Measurements from ENCODE around the gene UPK1A.

UPK1A gene

GRCh38 chr19:35693422-35693821 is 27.1 kb downstream of the UPK1A start:
- WGBS, 2 experiments (ENCODE audit: insufficient coverage in 2 of 2) = 44 to 52% methylated on average over 2 of the region's 8 CpGs
- Histone ChIP-seq H3K27ac (ENCODE audit: low read depth, low read length, severe bottlenecking) (no peak overlapping the region), H3K36me3 (ENCODE audit: control insufficient read depth, insufficient read depth, low read length) (no peaks in the 10 kb centered on the region)

GRCh38 chr19:35693835-35694599 is 27.7 kb downstream of the UPK1A start:
- no peak overlapping the region for H3K4me3 ChIP-seq (ENCODE audit: extremely low read depth, insufficient read depth, low read length, poor library complexity, severe bottlenecking)
- no peaks in the 10 kb centered on the region for H3K9me3 ChIP-seq (ENCODE audit: control insufficient read depth, low read length)
- no peaks in the 10 kb centered on the region for H3K36me3 ChIP-seq (ENCODE audit: control insufficient read depth, insufficient read depth, low read length)
- no peak overlapping the region for H3K27ac ChIP-seq (ENCODE audit: low read depth, low read length, severe bottlenecking)
- no peaks in the 10 kb centered on the region for H3K4me1 ChIP-seq (ENCODE audit: control insufficient read depth, insufficient read depth, low read length, poor library complexity, severe bottlenecking)
- WGBS, 2 experiments (ENCODE audit: insufficient coverage in 2 of 2) = 33 to 37% methylated on average over 2 to 6 of the region's 8 CpGs

More at GRCh38 chr19:35693422-35693821, 27.1 kb downstream of the UPK1A start:
- no peaks in the 10 kb centered on the region for H3K9me3 ChIP-seq (ENCODE audit: control insufficient read depth, low read length)
- no peaks in the 10 kb centered on the region for H3K4me1 ChIP-seq (ENCODE audit: control insufficient read depth, insufficient read depth, low read length, poor library complexity, severe bottlenecking)
- no peak overlapping the region for H3K4me3 ChIP-seq (ENCODE audit: extremely low read depth, insufficient read depth, low read length, poor library complexity, severe bottlenecking)

- Histone ChIP-seq H3K27ac (ENCODE audit: low read depth, low read length, severe bottlenecking) (no peak overlapping the region), H3K4me3 (ENCODE audit: extremely low read depth, insufficient read depth, low read length, poor library complexity, severe bottlenecking) (no peak overlapping the region), H3K9me3 (ENCODE audit: control insufficient read depth, low read length) (no peaks in the 10 kb centered on the region), H3K4me1 (ENCODE audit: control insufficient read depth, insufficient read depth, low read length, poor library complexity, severe bottlenecking) (no peaks in the 10 kb centered on the region), H3K36me3 (ENCODE audit: control insufficient read depth, insufficient read depth, low read length) (no peaks in the 10 kb centered on the region)
- WGBS, 2 experiments (ENCODE audit: insufficient coverage in 2 of 2) = 90% methylated on average over 2 of the region's 2 CpGs; no CpG with 5 or more reads in 1 of the 2 experiments
These were observed 29.6 kb downstream of the UPK1A start for GRCh38 chr19:35695895-35696422.

- Histone ChIP-seq H3K27ac (ENCODE audit: low read depth, low read length, severe bottlenecking) (no peak overlapping the region), H3K36me3 (ENCODE audit: control insufficient read depth, insufficient read depth, low read length) (no peaks in the 10 kb centered on the region), H3K4me3 (ENCODE audit: extremely low read depth, insufficient read depth, low read length, poor library complexity, severe bottlenecking) (no peak overlapping the region), H3K4me1 (ENCODE audit: control insufficient read depth, insufficient read depth, low read length, poor library complexity, severe bottlenecking) (no peaks in the 10 kb centered on the region), H3K9me3 (ENCODE audit: control insufficient read depth, low read length) (no peaks in the 10 kb centered on the region)
- WGBS, 2 experiments (ENCODE audit: insufficient coverage in 2 of 2) = 72 to 93% methylated on average over 4 of the region's 4 CpGs
These were observed 30.5 kb downstream of the UPK1A start for GRCh38 chr19:35696835-35697234.

- 1 to 2% methylated on average over 41 to 46 of the region's 50 CpGs for WGBS, 2 experiments (ENCODE audit: insufficient coverage in 2 of 2)
- Histone ChIP-seq H3K36me3 (ENCODE audit: control insufficient read depth, insufficient read depth, low read length) (no peaks in the 10 kb centered on the region), H3K27ac (ENCODE audit: low read depth, low read length, severe bottlenecking) (no peak overlapping the region), H3K4me1 (ENCODE audit: control insufficient read depth, insufficient read depth, low read length, poor library complexity, severe bottlenecking) (no peaks in the 10 kb centered on the region), H3K4me3 (ENCODE audit: extremely low read depth, insufficient read depth, low read length, poor library complexity, severe bottlenecking) (peak overlapping the region; percentile 41), H3K9me3 (ENCODE audit: control insufficient read depth, low read length) (no peaks in the 10 kb centered on the region)
These were observed 36.1 kb downstream of the UPK1A start for GRCh38 chr19:35702223-35703012.

- Histone ChIP-seq H3K36me3 (ENCODE audit: control insufficient read depth, insufficient read depth, low read length) (no peaks in the 10 kb centered on the region), H3K4me1 (ENCODE audit: control insufficient read depth, insufficient read depth, low read length, poor library complexity, severe bottlenecking) (no peaks in the 10 kb centered on the region), H3K4me3 (ENCODE audit: extremely low read depth, insufficient read depth, low read length, poor library complexity, severe bottlenecking) (no peak overlapping the region), H3K27ac (ENCODE audit: low read depth, low read length, severe bottlenecking) (no peak overlapping the region), H3K9me3 (ENCODE audit: control insufficient read depth, low read length) (no peaks in the 10 kb centered on the region)
- 57 to 70% methylated on average over 4 to 7 of the region's 9 CpGs for WGBS, 2 experiments (ENCODE audit: insufficient coverage in 2 of 2)
These were observed 37.0 kb downstream of the UPK1A start for GRCh38 chr19:35703343-35703742.

GRCh38 chr19:35704218-35704617 is 37.9 kb downstream of the UPK1A start, which contains the start of gene ZBTB32:
ZBTB32 (plus strand) TSS chr19:35704558; CDS start chr19:35714627, 10,069 bp downstream.
- WGBS, 2 experiments (ENCODE audit: insufficient coverage in 2 of 2) = 32 to 33% methylated on average over 23 of the region's 24 CpGs

GRCh38 chr19:35708391-35708790 is 42.1 kb downstream of the UPK1A start:
- Histone ChIP-seq H3K36me3 (ENCODE audit: control insufficient read depth, insufficient read depth, low read length) (no peaks in the 10 kb centered on the region), H3K27ac (ENCODE audit: low read depth, low read length, severe bottlenecking) (no peak overlapping the region), H3K4me3 (ENCODE audit: extremely low read depth, insufficient read depth, low read length, poor library complexity, severe bottlenecking) (no peak overlapping the region), H3K9me3 (ENCODE audit: control insufficient read depth, low read length) (no peaks in the 10 kb centered on the region), H3K4me1 (ENCODE audit: control insufficient read depth, insufficient read depth, low read length, poor library complexity, severe bottlenecking) (peaks cover 4% of the 10 kb centered on the region)
- 67% methylated on average over 1 of the region's 1 CpG; no CpG with 5 or more reads in 1 of the 2 experiments for WGBS, 2 experiments (ENCODE audit: insufficient coverage in 2 of 2)

More at GRCh38 chr19:35704218-35704617, 37.9 kb downstream of the UPK1A start, which contains the start of gene ZBTB32:
- Histone ChIP-seq H3K27ac (ENCODE audit: low read depth, low read length, severe bottlenecking) (no peak within 1 kb of the TSS), H3K9me3 (ENCODE audit: control insufficient read depth, low read length) (no peaks in the 10 kb centered on the region), H3K4me1 (ENCODE audit: control insufficient read depth, insufficient read depth, low read length, poor library complexity, severe bottlenecking) (no peaks in the 10 kb centered on the region), H3K4me3 (ENCODE audit: extremely low read depth, insufficient read depth, low read length, poor library complexity, severe bottlenecking) (no peak within 1 kb of the TSS), H3K36me3 (ENCODE audit: control insufficient read depth, insufficient read depth, low read length) (no peaks in the 10 kb centered on the region)

GRCh38 chr19:35710784-35711723 is 44.7 kb downstream of the UPK1A start:
- no peaks in the 10 kb centered on the region for H3K9me3 ChIP-seq (ENCODE audit: control insufficient read depth, low read length)
- no peak overlapping the region for H3K27ac ChIP-seq (ENCODE audit: low read depth, low read length, severe bottlenecking)
- no peak overlapping the region for H3K4me3 ChIP-seq (ENCODE audit: extremely low read depth, insufficient read depth, low read length, poor library complexity, severe bottlenecking)
- peaks cover 8% of the 10 kb centered on the region for H3K4me1 ChIP-seq (ENCODE audit: control insufficient read depth, insufficient read depth, low read length, poor library complexity, severe bottlenecking)
- WGBS, 2 experiments (ENCODE audit: insufficient coverage in 2 of 2) = 45 to 55% methylated on average over 6 to 8 of the region's 13 CpGs
- H3K36me3 ChIP-seq (ENCODE audit: control insufficient read depth, insufficient read depth, low read length) = no peaks in the 10 kb centered on the region
